Keratinocyte (primary cell): Measurements from ENCODE around the gene CAPZB. TPM values are rescaled to one million over a fixed set of nuclear protein-coding genes. Genes with fewer than 3 reads are reported as not detected.

Experiments used
- DNase-seq: peaks from one replicate; pipeline ENCODE4 v3.0.0-alpha.2; 2011; ENCODE audit warnings: low read depth, missing footprints, low spot score
- FAIRE-seq: peaks from 2 replicates; lab custom pipeline; 2011; peaks lifted over from hg19 to GRCh38; lab: Jason Lieb, UNC
- H2AFZ ChIP-seq: 2 replicates; pipeline ENCODE4 v1.6.0; 2012; ENCODE audit warnings: low read length, control low read depth, inconsistent platforms; ENCODE audit not compliant: control insufficient read depth
- H3K27ac ChIP-seq: 2 replicates; pipeline ENCODE4 v1.5.1; 2011; ENCODE audit warnings: low read length; ENCODE audit not compliant: control insufficient read depth, insufficient read depth
- H3K27me3 ChIP-seq: 3 replicates; pipeline ENCODE4 v1.6.0; 2011; ENCODE audit warnings: low read length; ENCODE audit not compliant: control insufficient read depth, insufficient read depth; ENCODE audit errors: extremely low read depth
- H3K36me3 ChIP-seq, 2 experiments: 2 replicates in 1 of 2; 3 replicates in 1 of 2; pipeline ENCODE4 v1.5.1; 2011; ENCODE audit warnings: low read length in 2 of 2, mild to moderate bottlenecking in 1 of 2; ENCODE audit not compliant: control insufficient read depth in 2 of 2, insufficient read depth in 2 of 2; ENCODE audit errors: extremely low read depth in 1 of 2
- H3K4me1 ChIP-seq: 3 replicates; pipeline ENCODE4 v1.5.1; 2011; ENCODE audit warnings: low read length; ENCODE audit not compliant: control insufficient read depth, insufficient read depth; ENCODE audit errors: extremely low read depth
- H3K4me2 ChIP-seq: 3 replicates; pipeline ENCODE4 v1.6.0; 2011; ENCODE audit warnings: low read depth, low read length; ENCODE audit not compliant: control insufficient read depth, insufficient read depth; ENCODE audit errors: extremely low read depth
- H3K4me3 ChIP-seq, 3 experiments: fragments of 200-600 bp in 1 of 3; sonication (generic) in 1 of 3; 2 replicates in 2 of 3; 3 replicates in 1 of 3; pipeline ENCODE4 v1.5.1; 2011 to 2016; ENCODE audit warnings: low read length in 3 of 3, mild to moderate bottlenecking in 3 of 3, control low read depth in 2 of 3, inconsistent platforms in 1 of 3, low read depth in 1 of 3, mixed read lengths in 1 of 3, mixed run types in 1 of 3, moderate library complexity in 1 of 3; ENCODE audit not compliant: control insufficient read depth in 2 of 3, insufficient read depth in 2 of 3; ENCODE audit errors: extremely low read depth in 1 of 3
- H3K79me2 ChIP-seq: 2 replicates; pipeline ENCODE4 v1.6.0; 2012; ENCODE audit warnings: low read length; ENCODE audit not compliant: control insufficient read depth, insufficient read depth
- H3K9ac ChIP-seq: 3 replicates; pipeline ENCODE4 v1.6.0; 2011; ENCODE audit warnings: low read length; ENCODE audit not compliant: control insufficient read depth, insufficient read depth; ENCODE audit errors: extremely low read depth
- H3K9me1 ChIP-seq: 3 replicates; pipeline ENCODE4 v1.6.0; 2011; ENCODE audit warnings: low read length; ENCODE audit not compliant: control insufficient read depth, insufficient read depth; ENCODE audit errors: extremely low read depth
- H3K9me3 ChIP-seq: 2 replicates; pipeline ENCODE4 v1.5.1; 2012; ENCODE audit warnings: low read depth, low read length; ENCODE audit not compliant: control insufficient read depth
- H4K20me1 ChIP-seq: 3 replicates; pipeline ENCODE4 v1.6.0; 2011; ENCODE audit warnings: low read length; ENCODE audit not compliant: control insufficient read depth, insufficient read depth; ENCODE audit errors: extremely low read depth
- CTCF ChIP-seq, 3 experiments: IDR thresholded peaks in 1 of 3; conservative IDR thresholded peaks in 1 of 3; optimal IDR thresholded peaks in 1 of 3; 2 replicates in 2 of 3; 3 replicates in 1 of 3; pipeline versions ENCODE3 to v1.5.1; 2011; ENCODE audit warnings: low read length in 3 of 3, mild to moderate bottlenecking in 3 of 3, moderate library complexity in 2 of 3, control low read depth in 1 of 3, inconsistent platforms in 1 of 3; ENCODE audit not compliant: insufficient read depth in 2 of 3; ENCODE audit errors: extremely low read depth in 1 of 3
- EZH2 ChIP-seq: IDR thresholded peaks from one replicate; pipeline ENCODE4 v1.6.1; 2012; ENCODE audit warnings: inconsistent platforms, mild to moderate bottlenecking, low read length, moderate library complexity
- dilution Hi-C: fragments of 300-500 bp; cut with MboI; formaldehyde crosslinking; loops from one replicate; pipeline ENCODE4 v1.7.0; 2020; ENCODE audit warnings: low sequenced_read_pairs; ENCODE audit not compliant: extremely low pct_ligation_motif_present
- polyA plus RNA-seq, 5 experiments: library from polyadenylated mRNA; depleted of rRNA in 3 of 5; stranded (reverse) in 3 of 5; stranded (forward) in 1 of 5; unstranded in 1 of 5; fragments of >200 nt; gene quantifications; 1 replicate in 1 of 5; 2 replicates in 3 of 5; 3 replicates in 1 of 5; pipeline versions ENCODE4 v1.2.1 to v1.2.3, GENCODE V29; 2011 to 2012; ENCODE audit warnings: missing spikeins in 2 of 5, low read depth in 1 of 5, low replicate concordance in 1 of 5

CAPZB gene
- polyA plus RNA-seq, 1 donor (not counting 4 experiments of a cell fraction or from before 2014, with no cell fraction given) = 193 TPM

- dilution Hi-C loops = no loop called here
Measured at GRCh38 chr1:19462781-19463503, 22.4 kb downstream of the CAPZB start.

DNA sequence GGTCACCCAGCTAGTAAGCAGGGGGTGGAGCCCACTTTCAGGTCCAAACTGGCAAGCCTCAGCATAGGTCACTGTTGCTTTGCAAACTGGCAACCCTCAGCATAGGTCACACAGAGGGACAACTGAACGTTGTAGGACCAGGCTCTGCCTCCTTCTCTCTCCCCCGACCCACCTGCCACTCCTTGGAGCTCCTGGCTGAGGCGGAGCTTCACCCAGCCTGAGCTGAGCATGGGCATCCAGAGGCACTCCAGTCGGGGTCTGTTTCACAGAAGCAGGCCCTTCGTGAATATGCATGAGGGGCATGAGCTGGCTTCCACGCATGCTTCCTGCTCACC is 24.2 kb downstream of the CAPZB start:
- no peak for TF ChIP-seq CTCF (optimal IDR thresholded peaks at IDR 0.05 in 1 of 3, IDR thresholded peaks at IDR 0.05 in 1 of 3, conservative IDR thresholded peaks at IDR 0.05 in 1 of 3; ENCODE audit: extremely low read depth in 1 of 3, insufficient read depth in 2 of 3, low read length in 3 of 3)
- no peak for TF ChIP-seq EZH2
- H3K9me3 ChIP-seq = no peaks in the 10 kb centered on the region
- FAIRE-seq = no peak
- dilution Hi-C loops = no loop called here
- peaks cover 55% of the 10 kb centered on the region for H4K20me1 ChIP-seq
- H2AFZ ChIP-seq = no peak overlapping the region
- H3K27ac ChIP-seq = no peak overlapping the region
- peaks cover 14% of the 10 kb centered on the region for H3K9me1 ChIP-seq
- no peak for DNase-seq
- peaks cover 88% of the 10 kb centered on the region for H3K79me2 ChIP-seq
- H3K4me3 ChIP-seq = no peak overlapping the region
- peaks cover 11 to 14% of the 10 kb centered on the region in 2 experiments for H3K36me3 ChIP-seq
- no peaks in the 10 kb centered on the region for H3K27me3 ChIP-seq
- no peak overlapping the region for H3K9ac ChIP-seq
- H3K4me1 ChIP-seq = peaks cover 5% of the 10 kb centered on the region
- H3K4me2 ChIP-seq = no peak overlapping the region

More at GRCh38 chr1:19462781-19463503, 22.4 kb downstream of the CAPZB start:
- Histone ChIP-seq H4K20me1 (peaks cover 47% of the 10 kb centered on the region), H3K4me3 (no peak overlapping the region), H3K27ac (no peak overlapping the region), H3K79me2 (peaks cover 88% of the 10 kb centered on the region), H3K4me2 (no peak overlapping the region), H2AFZ (no peak overlapping the region), H3K9me1 (peaks cover 10% of the 10 kb centered on the region), H3K9me3 (no peaks in the 10 kb centered on the region), H3K27me3 (no peaks in the 10 kb centered on the region), H3K9ac (no peak overlapping the region), H3K36me3 (peaks cover 9 to 13% of the 10 kb centered on the region in 2 experiments), H3K4me1 (peaks cover 5% of the 10 kb centered on the region)
- DNase-seq (no peak), FAIRE-seq (no peak)
- TF ChIP-seq EZH2 (no peak), CTCF (optimal IDR thresholded peaks at IDR 0.05 in 1 of 3, IDR thresholded peaks at IDR 0.05 in 1 of 3, conservative IDR thresholded peaks at IDR 0.05 in 1 of 3; ENCODE audit: extremely low read depth in 1 of 3, insufficient read depth in 2 of 3, low read length in 3 of 3) (no peak)
